ENCODE data around the gene PTPRM.

Gene PTPRM

DNA sequence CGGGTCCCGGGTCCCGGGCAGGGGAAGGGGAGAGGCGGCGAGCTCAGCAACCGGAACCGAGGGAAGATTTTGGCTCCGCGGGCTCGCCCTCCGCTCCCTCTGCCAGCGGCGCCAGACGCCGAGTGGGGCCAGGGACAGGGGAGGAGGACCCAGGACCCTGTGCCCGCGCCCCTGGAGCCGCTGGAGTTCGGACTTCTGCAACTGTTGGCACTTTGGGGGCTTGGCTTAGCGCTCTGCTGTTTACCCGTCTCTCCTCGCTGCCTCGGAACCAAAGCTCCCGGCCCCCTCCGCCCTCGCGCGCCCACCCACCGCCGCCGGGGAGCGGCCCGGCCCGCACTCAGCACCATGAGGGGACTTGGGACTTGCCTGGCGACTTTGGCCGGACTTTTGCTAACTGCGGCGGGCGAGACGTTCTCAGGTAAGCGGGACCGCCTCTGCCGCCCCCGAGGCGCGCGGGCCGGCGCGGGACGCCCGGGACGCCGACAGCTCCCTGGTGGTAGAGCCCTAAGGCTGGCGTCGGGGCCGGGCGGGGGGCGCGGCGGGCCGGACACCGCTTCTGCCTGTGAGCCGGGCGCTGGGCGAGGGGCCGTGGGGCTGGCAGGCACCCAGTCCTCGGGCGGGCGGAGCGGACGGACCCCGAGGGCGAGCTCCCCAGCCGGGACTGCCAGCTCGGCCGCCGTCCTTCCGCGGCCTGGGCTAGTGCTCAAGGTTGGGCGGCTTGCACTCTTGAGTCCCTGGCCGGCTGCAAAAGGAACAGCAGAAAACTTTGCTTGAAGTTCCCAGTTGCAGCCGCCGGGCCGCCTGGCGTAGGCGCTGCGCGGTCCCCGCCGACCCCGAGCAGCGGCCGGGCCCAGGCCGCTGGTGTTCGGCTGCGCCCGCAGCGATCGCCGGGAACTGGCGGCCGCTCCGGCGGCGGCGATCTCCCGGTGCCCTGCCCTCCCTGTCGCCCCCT, 634 bp downstream of the PTPRM start:
- DNase-seq: no peak

DNA sequence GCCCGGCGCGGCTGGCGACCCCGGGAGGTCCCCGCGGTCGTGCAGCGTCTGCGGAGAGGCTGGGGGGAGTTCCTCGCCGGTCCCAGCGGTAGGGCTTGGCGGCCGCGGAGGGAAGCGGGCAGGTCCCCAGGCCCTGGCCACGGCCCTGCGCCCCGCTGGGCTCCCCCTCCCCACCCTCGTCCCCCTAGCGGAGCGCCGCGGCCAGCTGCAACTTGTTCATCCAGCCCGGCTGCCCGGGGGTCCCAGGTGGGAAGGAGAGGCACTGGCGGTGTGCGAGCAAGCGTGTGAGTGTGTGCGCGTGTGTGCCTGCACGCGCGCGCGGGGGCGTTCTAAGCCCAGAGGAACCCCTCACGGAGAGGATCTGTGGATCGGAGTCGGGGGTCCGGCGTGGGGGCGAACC, 1.3 kb downstream of the PTPRM start:
- no peak for DNase-seq

DNA sequence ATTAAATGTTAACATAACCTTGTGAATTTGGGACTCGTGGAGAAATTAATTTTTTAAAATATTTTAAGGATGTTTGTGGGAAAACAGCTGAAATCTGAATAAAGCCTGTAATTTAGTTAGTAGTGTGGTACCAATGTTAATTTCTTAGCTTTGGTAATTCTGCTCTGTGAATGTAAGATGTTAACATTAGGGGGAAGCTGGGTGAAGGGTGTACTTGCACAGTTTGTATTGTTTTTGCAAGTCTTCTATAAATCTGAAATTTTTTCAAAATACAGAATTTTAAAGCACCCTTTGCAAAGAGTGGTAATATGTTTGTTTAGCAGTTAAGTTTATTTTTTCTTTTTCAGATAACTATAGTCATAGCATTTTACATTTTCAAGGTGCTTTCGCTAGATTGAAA, 4.5 kb downstream of the PTPRM start:
- no peak for DNase-seq

DNA sequence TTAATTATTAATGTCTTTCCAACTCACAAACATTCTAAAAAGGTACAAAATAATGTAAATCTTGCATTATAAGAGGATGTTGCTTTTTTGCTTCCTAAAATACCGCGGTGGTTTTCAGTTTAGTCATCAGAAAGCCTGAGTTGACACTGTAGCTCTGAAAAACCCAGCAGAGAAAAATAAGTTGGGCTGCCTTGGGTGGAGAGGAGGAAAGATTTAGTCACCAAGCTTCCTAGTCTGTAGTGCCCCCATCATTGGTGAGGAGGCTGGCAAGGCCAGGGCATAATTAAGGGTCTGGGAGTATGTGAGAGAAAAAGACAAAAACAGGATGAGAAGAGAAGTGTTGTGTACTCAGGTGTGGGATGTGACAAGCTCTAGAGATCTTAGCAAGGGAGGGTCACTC, 5.7 kb downstream of the PTPRM start:
- DNase-seq: no peak

DNA sequence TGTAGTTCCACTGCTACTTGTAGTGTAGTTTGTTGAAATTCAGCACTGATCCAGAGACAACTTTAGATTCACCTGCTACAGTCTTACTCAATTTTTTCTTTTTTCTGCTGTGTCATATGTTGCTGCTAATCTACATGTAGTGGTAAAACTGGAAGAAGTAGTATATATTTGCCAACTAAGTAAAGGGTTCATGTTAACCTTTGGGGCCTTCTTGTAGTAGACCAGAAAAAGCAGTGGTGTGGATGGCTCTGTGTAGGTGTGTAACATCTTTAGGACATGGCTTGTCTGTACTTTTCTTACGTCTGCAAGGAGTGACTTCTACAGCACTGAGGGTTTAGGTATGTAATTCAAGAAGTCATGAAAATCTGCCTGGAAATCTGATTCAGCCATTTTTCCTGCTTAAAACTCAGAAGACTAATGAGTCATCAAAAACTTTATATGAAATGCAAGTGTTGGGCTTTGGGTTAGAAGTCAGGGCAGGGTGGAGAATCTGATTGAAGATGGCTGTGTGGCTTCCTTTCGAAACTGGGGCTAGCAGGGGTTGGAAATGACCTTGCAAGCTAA, 8.4 kb downstream of the PTPRM start:
- DNase-seq: no peak

DNA sequence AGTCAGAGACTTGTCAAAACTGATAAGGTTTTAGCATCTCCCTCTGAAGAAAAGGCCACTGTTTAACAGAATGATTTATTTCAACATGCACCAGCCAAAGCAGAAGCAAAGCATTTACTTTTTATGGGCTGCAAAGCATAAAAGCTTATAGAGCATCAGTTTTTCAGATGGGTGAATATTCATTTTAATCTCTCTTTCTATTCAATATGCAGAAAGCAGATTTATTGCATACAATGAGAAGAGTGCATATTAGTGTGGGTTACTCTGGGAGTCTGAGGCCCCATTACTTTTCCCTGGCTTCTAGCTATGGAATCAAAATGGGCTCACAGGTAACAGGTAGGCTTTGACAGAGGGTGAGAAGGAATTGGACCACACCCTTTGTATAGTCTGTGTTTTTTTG, 9.0 kb downstream of the PTPRM start:
- DNase-seq: no peak

DNA sequence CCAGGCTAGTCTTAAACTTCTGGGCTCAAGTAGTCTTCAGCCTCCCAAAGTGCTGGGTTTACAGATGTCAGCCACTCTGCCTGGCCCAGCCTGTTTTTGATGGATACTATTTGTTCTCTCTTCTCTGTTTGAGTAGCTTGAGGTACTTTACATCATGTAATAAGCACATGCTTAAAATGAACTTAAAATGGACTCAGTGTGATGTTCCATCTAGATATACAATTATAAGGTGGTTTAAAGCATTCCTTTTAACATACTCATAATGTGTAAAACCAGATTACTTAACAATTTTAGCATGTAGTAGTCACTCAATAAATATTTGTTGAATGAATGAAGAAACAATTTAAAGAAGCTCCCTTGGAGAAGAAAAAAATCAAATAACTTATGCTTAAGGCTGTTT, 9.6 kb downstream of the PTPRM start:
- no peak for DNase-seq

DNA sequence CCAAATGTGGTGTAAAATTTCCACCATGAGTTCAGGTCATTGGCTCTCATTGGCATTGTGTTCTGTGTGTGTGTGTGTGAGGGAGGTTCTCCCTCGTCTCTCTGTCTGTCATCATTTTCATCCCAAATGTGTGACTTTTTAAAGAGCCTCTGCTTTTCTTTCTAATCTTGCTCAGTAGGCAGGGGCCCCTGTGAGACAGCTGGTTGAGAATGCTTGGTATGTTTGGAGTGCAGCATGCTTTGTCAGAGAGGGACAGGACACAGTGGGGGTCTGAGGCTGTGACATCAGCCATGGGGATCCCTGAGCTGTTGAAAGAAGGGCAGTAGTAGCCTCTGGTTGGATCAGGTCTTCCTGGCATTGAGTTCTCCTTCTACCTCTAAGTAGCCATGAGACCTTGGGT, 10.6 kb downstream of the PTPRM start:
- DNase-seq: no peak

DNA sequence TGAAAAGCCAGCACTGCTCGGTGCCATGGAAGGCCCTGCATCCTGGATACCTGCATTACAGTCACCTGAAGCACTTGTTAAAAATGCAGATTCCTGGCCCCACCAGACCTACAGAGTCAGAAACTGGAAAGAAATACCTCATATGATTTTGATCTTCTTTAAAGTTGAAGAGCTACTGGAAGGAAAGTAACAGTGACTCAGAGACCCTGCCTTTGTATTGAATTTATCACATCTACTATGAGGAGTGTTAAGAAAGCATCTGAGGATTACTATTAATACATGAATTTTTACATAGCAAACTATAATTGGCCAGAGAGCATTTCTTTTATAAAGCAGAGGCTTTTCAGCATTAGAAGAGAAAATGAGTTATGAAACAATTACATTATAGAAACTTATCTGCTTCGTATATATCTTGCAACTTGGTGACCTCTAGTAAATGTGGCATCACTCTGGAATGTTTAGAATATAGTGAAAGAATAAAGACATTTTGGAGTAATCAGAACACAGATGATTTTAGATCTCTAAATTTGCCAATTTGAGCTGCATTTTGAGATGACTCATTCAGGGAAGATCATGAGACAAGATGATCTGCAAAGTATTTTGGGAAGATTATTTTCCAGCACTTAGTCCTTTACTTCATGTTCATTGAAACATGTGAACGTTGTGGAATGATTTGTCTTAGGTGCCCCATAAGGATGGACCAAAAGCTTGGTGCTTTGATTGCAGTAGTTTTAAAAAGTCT, 12.2 kb downstream of the PTPRM start:
- no peak for DNase-seq

DNA sequence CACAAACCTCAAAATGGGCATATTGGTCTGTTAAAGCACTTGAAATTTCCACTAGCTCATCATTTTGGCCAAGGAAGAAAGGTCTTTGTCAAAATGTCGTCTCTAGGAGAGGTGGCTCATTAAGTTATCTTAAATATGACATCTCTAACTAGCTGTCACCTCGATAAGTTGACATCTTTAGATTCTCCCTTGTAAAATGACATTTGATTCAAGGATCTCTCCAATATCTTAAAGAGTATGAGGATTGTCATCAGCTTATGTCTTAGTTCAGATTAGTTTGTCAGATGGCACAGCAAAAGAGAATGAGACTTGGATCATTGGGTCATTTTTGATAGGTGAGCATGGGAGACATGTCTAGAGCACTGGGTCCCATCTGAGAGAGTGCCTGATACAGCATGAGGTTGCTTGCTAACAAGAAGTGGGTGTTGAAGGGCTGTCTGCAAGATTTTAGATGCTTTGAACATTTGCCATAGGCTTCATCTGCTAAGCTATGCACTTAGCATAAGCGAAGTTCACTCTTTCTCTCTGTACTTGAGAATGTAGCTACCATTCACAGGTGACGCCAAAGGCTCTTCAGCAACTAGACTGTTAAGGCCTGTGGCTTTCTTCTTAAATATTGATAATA, 12.9 kb downstream of the PTPRM start:
- DNase-seq: no peak

DNA sequence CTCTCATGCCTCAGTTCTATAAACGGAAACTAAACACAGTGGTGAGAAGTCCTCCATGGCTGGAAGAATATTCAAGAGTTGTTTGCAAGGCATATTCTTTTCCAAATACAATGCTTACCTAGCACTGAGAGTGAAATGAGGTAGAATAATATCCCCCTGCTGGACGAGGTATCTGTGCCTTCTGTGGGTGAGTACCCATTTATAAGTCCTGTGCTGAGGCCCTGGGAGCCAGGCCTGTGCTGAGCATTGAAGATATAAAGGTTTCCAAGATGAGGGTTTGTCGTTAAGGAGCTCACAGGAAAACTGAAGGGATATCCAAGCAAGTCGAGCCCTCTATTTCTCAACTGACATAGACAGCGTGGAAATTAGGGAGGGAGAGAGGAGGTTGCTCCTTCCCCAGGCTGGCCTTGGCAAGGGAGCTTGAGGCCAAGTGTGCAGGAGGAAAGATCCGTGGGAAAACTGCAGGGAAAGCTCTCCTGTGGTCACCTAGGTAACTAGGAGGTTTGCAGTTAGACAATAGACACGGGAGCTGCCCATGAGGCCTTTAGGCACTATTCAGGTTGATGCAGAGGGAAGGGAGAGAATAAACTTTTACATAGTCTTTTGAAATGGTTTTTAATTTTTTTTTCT, 17.6 kb downstream of the PTPRM start:
- DNase-seq: no peak

DNA sequence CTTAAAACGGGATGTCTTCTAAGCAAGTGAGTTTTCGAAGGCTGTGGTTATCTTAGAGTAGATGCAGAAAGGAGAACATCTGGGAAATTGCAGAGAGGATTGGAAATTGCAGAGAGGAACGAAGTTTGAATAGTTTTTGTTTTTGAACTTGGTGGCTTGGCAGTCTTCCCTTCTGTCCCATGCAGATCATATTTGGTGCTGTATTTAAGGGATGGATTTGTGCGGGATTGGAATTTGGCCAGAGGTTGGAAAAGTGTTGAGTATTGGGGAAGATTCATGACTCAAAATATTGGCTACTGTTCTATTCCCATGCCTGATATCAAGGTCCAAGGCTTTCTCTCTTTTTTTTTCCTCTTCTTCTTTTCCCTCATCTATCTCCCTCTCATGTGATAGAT, 18.2 kb downstream of the PTPRM start:
- no peak for DNase-seq

DNA sequence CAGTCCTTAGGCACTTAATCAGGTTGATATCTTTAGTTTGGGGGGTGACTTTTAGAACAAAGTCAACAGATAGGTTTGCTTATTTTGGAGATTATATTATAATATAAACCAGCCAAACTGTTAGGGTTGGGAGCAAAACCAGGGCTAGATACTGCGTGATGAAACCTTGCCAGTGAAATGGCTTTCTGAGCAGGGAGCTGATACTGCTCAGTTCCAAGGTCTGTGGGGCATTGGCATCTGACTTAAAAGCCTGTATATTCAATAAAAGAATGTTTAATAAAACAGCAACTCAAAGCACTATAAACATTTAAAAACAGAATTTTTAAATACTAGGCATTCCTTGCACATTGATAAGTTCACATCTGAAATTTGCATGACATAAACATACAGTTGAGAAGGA, 19.3 kb downstream of the PTPRM start:
- no peak for DNase-seq

DNA sequence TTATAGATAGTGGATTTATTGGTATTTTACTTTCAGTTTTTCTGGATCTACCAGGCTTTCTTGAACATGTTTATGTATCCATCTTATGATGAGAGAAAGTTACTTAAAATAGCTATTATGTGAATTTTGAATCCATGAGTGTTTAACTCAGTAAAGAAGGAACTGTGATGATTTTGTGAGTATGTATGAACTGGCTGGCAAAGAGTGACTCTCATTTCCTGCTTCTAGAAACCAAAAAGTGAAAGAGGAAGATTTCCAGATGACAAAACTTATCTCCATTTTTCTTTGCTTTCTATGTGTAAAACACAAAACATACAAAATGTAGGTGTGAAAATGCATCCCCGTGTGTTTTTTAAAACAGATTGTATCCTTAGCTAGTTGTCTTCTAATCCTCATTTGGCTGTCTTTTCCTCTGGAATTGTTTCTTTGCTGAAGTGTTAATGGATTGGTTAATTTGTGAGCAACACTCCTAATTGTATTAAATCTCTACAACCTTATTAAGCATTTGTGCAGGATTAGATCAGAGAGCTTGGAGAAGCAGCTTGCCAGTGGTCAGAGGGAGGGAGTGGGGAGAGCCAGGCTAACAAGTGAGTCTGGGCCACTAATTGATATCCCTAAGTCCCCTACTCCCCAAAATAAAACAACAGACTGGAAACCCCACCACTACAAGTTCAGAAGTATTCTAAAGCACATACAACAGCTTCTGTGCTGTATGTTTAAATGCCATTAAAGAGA, 23.9 kb downstream of the PTPRM start:
- DNase-seq: no peak

DNA sequence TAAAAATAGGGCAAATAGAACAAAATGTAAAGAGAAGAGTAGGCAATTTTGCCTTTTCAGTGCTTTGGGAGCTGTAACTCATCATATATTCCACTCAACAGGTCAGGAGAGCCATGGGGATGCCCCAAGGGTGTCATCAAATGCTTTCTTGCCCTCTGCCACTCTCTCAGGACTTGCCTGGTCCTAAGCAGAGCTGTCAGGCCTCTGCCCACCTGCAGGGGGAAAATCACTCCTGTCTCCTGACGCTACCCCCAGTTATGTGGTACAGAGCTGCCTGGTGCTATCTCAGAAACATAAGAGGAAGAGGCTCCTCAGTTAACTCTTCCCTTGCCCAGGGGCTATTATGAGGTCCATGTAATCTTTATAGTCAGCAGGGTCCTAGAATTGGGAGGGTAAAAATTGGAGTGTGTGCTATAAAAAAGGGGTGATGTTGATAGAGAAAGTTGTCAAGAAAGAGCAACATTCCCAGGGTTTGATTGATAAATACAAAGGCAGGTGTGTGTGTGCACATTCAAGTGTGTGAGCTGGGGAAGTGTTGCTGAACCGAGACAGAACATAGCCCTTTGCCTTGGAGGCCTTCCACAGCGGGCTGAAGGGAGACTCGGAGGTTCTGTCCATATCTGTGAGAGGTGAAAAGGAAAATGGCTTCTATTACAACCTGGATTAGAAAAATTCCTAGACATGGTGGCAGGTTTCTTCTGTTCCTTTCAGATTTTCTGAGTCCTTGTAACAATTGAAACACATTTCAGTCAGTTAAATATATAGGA, 25.4 kb downstream of the PTPRM start:
- DNase-seq: no peak

DNA sequence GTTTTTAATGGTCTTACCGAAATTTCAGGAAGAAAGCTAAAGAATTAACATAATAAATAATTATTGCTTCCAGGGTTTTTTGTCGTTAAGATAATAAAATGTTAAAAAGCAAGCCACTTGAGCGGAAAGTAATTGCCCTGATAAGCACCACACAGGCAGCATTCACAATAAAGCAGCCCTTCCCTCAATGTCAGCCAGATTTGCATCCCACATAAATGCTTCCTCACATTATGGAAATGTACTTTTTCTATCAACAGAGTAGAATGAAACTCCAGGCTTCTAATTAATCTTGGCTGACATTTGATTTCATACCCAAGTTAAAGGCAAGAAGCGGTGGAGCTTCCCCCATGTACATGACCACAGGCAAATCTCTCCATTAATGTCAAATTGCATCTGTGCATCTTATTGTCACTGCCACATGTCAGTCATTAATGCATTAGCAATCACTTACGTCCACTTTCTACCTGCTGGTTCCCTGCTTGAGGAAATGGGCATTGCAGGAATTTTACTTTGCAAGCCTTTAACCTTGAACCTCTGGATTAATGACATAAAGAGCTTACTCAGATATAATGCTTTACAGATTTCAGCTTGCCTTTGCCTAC, 26.2 kb downstream of the PTPRM start:
- DNase-seq: no peak

DNA sequence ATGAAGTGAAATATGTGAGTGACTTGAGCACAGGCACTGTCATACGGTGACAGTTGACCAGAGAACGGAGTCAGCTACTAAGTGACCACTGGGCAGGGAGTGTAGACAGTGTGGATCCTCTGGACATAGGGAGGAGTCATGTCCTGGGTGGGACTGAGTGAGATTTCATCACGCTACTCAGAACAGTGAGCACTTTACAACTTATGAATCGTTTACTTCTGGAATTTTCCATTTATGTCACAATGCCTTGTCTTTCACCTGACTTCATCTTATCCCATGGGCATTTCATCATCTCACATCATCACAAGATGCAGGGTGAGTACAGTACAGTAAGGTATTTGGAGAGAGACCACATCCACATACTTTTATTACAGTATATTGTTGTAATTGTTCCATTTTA, 29.0 kb downstream of the PTPRM start:
- no peak for DNase-seq

DNA sequence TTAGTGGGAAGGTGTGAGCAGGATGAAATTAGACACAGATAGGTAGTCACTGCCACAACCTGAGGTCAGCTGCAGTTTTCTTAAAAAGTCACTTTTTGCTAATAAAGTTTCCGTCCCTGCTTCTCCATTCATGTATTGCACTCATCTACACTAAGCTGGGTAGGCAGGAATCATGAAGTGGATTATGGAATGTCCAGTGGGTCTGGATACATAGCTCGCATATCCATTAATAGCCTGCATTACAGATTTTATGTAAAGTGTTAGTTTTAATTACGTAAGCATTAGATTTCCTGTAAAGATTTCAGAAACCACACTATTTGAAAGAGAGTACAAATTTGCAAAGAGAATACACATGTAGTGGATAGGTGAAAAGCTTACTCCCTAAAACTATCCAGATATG, 30.4 kb downstream of the PTPRM start:
- DNase-seq: no peak

DNA sequence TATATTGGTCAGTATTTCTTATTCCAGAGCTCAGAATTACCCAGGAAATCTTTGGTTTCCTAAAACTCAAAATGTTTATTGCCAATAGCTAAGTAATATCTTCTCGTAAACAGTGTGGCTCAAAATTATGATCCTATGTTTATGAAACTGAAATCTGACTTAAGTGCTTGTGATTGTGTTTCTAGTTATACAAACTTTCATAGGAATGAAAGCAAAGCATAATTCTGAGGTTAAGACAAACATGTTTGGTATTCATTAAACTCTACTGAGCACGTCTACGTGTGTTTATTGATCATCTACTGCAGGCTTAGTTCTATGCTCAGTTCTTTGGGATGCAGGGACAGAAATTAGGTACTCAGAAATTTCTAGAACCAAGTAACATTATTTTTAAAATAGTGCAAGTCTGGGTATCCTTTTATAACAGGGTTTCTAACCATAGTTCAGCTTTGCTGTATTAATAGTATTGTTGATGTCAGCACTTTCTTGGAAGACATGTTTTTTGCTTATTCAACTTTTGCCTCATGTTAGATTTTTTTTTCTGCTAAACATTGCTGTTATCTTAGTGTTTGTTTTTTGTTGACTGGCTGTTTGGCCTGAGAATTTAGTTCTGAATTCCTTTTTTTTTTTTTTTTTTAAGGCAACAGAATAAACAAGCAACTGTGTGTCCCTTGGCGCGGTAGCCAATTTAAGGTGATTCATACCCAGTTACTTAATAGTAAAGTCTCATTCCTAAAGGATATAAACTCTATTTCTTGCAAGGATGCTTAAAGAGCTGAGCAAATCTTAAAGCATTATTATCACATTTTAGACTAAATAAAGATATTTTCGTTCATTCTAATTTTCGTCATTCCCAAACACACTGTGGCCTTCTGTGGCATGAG, 31.3 kb downstream of the PTPRM start:
- no peak for DNase-seq

DNA sequence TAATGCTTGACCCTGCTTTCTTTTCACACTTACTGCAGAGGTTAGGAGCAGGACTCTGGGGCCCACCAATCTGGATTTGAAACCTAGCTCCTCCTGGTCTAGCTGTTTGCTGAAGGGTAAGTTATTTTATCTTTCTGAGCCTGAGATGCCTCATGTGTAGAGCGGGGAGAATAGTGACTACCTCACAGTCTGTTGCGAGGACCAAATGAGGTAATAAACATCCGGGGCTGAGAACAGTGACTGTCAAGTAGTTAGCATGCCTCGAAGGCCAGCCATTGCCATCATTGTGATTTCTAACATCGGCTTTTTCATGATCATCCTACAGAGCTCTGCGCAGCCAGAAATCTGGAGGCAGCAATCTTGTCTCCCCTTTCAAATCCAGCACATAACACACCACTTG, 32.9 kb downstream of the PTPRM start:
- DNase-seq: no peak

All from activated effector memory CD4-positive, alpha-beta T cell treated with Interleukin-2 at 50 U/mL for 16 hours (primary cell).